NCI-H460 (cell line): ENCODE measurements around the gene ARMH3. TPM values are rescaled to one million over a fixed set of nuclear protein-coding genes. Genes with fewer than 3 reads are reported as not detected.
"Not testable (repeated sequence)": the region's sequence is repeated elsewhere in the genome, so short reads cannot be mapped to it uniquely, and the experiment has no call there.

Experiments used
- DNase-seq: peaks from one replicate; pipeline ENCODE4 v3.0.0-alpha.2; 2016; ENCODE audit warnings: low read depth; ENCODE audit errors: extremely low read depth
- polyA plus RNA-seq: library from polyadenylated mRNA; depleted of rRNA; stranded (reverse); fragments of >200 nt; gene quantifications from 2 replicates; pipeline ENCODE4 v1.2.3, GENCODE V29; 2014; cell fraction: nucleus; rRNA removed
- total RNA-seq: library from RNA; depleted of rRNA; stranded (reverse); fragments of >200 nt; shearing (Covaris generic); gene quantifications from 2 replicates; pipeline ENCODE4 v1.2.3, GENCODE V29; 2014; rRNA removed

ARMH3 gene
- 6.6 and 7.9 TPM in 2 replicates for total RNA-seq
- 4.7 and 4.8 TPM in 2 replicates for polyA plus RNA-seq

- peak; percentile 98 for DNase-seq
These were observed at the start of gene ARMH3 for GRCh38 chr10:102055647-102056419. Gene ARMH3 (minus strand): TSS chr10:102056173. CDS start chr10:102040114, 16,059 bp downstream.

GRCh38 chr10:102102421-102102820 lies 46.4 kb upstream of the ARMH3 start:
- no peak for DNase-seq

- DNase-seq: no peak
These were observed 45.2 kb upstream of the ARMH3 start for GRCh38 chr10:102101152-102101551.

- no peak for DNase-seq
These were observed 40.5 kb upstream of the ARMH3 start for GRCh38 chr10:102096449-102096848.

- DNase-seq: no peak
These were observed 34.8 kb upstream of the ARMH3 start for GRCh38 chr10:102090772-102091171.

- DNase-seq: no peak
These were observed 30.2 kb upstream of the ARMH3 start for GRCh38 chr10:102086196-102086595.

- DNase-seq: no peak
These were observed 29.4 kb upstream of the ARMH3 start for GRCh38 chr10:102085336-102085735.

GRCh38 chr10:102083541-102083940 lies 27.6 kb upstream of the ARMH3 start:
- DNase-seq: no peak

GRCh38 chr10:102072673-102073527 lies 16.9 kb upstream of the ARMH3 start:
- DNase-seq: peak; percentile 80

- no peak for DNase-seq
These were observed 13.1 kb upstream of the ARMH3 start for GRCh38 chr10:102069071-102069470.

- no peak for DNase-seq
These were observed 12.2 kb upstream of the ARMH3 start for GRCh38 chr10:102068216-102068615.

- DNase-seq: no peak
These were observed 11.3 kb upstream of the ARMH3 start for GRCh38 chr10:102067091-102067916.

- no peak for DNase-seq
These were observed 10.6 kb upstream of the ARMH3 start for GRCh38 chr10:102066399-102067088.

GRCh38 chr10:102065561-102066398 lies 9.8 kb upstream of the ARMH3 start:
- no peak for DNase-seq

- DNase-seq: peak; percentile 93
These were observed 9.0 kb upstream of the ARMH3 start, which contains the start of gene HPS6 for GRCh38 chr10:102064868-102065560. Gene HPS6 (plus strand): TSS chr10:102065349. CDS start chr10:102065475, 126 bp downstream.

GRCh38 chr10:102064503-102064867 lies 8.5 kb upstream of the ARMH3 start:
- DNase-seq: no peak

- no peak for DNase-seq
These were observed 4.0 kb upstream of the ARMH3 start for GRCh38 chr10:102059987-102060386.

- not testable (repeated sequence) for DNase-seq
These were observed 909 bp downstream of the ARMH3 start for GRCh38 chr10:102054881-102055646.
